ENCODE results near the gene SCYGR2. TPM values are rescaled to one million over a fixed set of nuclear protein-coding genes. Genes with fewer than 3 reads are reported as not detected.
A peak's percentile ranks its signal among the peaks of the same experiment; 100 is the strongest.

The SCYGR2 gene
- total RNA-seq, 1 experiment from 2014 or later: not detected

GRCh38 chr2:227632827-227633226 is 34.1 kb downstream of the SCYGR2 start:
- intact Hi-C loops (cut with micrococcal nuclease): no loop called here
- ATAC-seq (no peak), DNase-seq (peak; percentile 19)
- Histone ChIP-seq H4K20me1 (ENCODE audit: low read length) (no peaks in the 10 kb centered on the region), H3K4me2 (ENCODE audit: low read length) (no peak overlapping the region), H3K27ac (ENCODE audit: low read length) (no peak overlapping the region), H3K4me3 (ENCODE audit: low read length) (no peak overlapping the region), H3K4me1 (ENCODE audit: insufficient read depth, low read length) (no peaks in the 10 kb centered on the region), H3K9me2 (replicated peaks; ENCODE audit: low read length) (no peaks in the 10 kb centered on the region), H3K79me2 (ENCODE audit: low read length) (no peaks in the 10 kb centered on the region), H3K36me3 (ENCODE audit: low read depth, low read length) (no peaks in the 10 kb centered on the region), H3F3A (ENCODE audit: low read length, unreplicated experiment) (no peaks in the 10 kb centered on the region), H3K27me3 (ENCODE audit: low read length) (no peaks in the 10 kb centered on the region), H3K9me3 (ENCODE audit: low read length) (no peaks in the 10 kb centered on the region), H3K9ac (ENCODE audit: low read length) (no peak overlapping the region), H2AFZ (ENCODE audit: low read length) (no peak overlapping the region)
- TF ChIP-seq, protein P1, sequence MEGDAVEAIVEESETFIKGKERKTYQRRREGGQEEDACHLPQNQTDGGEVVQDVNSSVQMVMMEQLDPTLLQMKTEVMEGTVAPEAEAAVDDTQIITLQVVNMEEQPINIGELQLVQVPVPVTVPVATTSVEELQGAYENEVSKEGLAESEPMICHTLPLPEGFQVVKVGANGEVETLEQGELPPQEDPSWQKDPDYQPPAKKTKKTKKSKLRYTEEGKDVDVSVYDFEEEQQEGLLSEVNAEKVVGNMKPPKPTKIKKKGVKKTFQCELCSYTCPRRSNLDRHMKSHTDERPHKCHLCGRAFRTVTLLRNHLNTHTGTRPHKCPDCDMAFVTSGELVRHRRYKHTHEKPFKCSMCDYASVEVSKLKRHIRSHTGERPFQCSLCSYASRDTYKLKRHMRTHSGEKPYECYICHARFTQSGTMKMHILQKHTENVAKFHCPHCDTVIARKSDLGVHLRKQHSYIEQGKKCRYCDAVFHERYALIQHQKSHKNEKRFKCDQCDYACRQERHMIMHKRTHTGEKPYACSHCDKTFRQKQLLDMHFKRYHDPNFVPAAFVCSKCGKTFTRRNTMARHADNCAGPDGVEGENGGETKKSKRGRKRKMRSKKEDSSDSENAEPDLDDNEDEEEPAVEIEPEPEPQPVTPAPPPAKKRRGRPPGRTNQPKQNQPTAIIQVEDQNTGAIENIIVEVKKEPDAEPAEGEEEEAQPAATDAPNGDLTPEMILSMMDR (conservative IDR thresholded peaks at IDR 0.05; ENCODE audit: low read depth, low read length): no peak
- TF ChIP-seq EZH2phosphoT487 (IDR thresholded peaks at IDR 0.05; ENCODE audit: borderline replicate concordance, low read length) (no peak), EZH2 (IDR thresholded peaks at IDR 0.05; ENCODE audit: low read length, unreplicated experiment) (no peak)
- CTCF ChIA-PET: no interaction called here
- no TSS peak for BruUV-seq (replicated peaks)
- POLR2A ChIA-PET (ENCODE audit: unreplicated experiment): no interaction called here

GRCh38 chr2:227634201-227634600 is 35.5 kb downstream of the SCYGR2 start:
- H3K4me2 ChIP-seq (ENCODE audit: low read length): no peak overlapping the region
- no peak overlapping the region for H3K9ac ChIP-seq (ENCODE audit: low read length)
- no peaks in the 10 kb centered on the region for H4K20me1 ChIP-seq (ENCODE audit: low read length)
- ATAC-seq (no peak), DNase-seq (no peak)
- H3K9me3 ChIP-seq (ENCODE audit: low read length): no peaks in the 10 kb centered on the region
- TF ChIP-seq EZH2phosphoT487 (IDR thresholded peaks at IDR 0.05; ENCODE audit: borderline replicate concordance, low read length) (no peak), EZH2 (IDR thresholded peaks at IDR 0.05; ENCODE audit: low read length, unreplicated experiment) (no peak)
- TF ChIP-seq, protein P1 (conservative IDR thresholded peaks at IDR 0.05; ENCODE audit: low read depth, low read length): no peak
- no peaks in the 10 kb centered on the region for H3K79me2 ChIP-seq (ENCODE audit: low read length)
- H2AFZ ChIP-seq (ENCODE audit: low read length): no peak overlapping the region
- H3K27ac ChIP-seq (ENCODE audit: low read length): no peak overlapping the region
- intact Hi-C loops (cut with micrococcal nuclease): no loop called here
- BruUV-seq (replicated peaks): no TSS peak
- no peaks in the 10 kb centered on the region for H3K9me2 ChIP-seq (replicated peaks; ENCODE audit: low read length)
- H3K4me3 ChIP-seq (ENCODE audit: low read length): no peak overlapping the region
- H3K36me3 ChIP-seq (ENCODE audit: low read depth, low read length): no peaks in the 10 kb centered on the region
- ChIA-PET CTCF (no interaction called here), POLR2A (ENCODE audit: unreplicated experiment) (no interaction called here)
- no peaks in the 10 kb centered on the region for H3K27me3 ChIP-seq (ENCODE audit: low read length)
- no peaks in the 10 kb centered on the region for H3F3A ChIP-seq (ENCODE audit: low read length, unreplicated experiment)
- H3K4me1 ChIP-seq (ENCODE audit: insufficient read depth, low read length): no peaks in the 10 kb centered on the region

GRCh38 chr2:227642656-227643055 is 44.0 kb downstream of the SCYGR2 start:
- intact Hi-C loops (cut with micrococcal nuclease): no loop called here
- Histone ChIP-seq H3F3A (ENCODE audit: low read length, unreplicated experiment) (no peaks in the 10 kb centered on the region), H3K27me3 (ENCODE audit: low read length) (no peaks in the 10 kb centered on the region), H2AFZ (ENCODE audit: low read length) (no peak overlapping the region), H3K27ac (ENCODE audit: low read length) (no peak overlapping the region), H3K36me3 (ENCODE audit: low read depth, low read length) (no peaks in the 10 kb centered on the region), H3K4me3 (ENCODE audit: low read length) (no peak overlapping the region), H3K4me2 (ENCODE audit: low read length) (no peak overlapping the region), H3K9me2 (replicated peaks; ENCODE audit: low read length) (no peaks in the 10 kb centered on the region), H3K9me3 (ENCODE audit: low read length) (no peaks in the 10 kb centered on the region), H3K4me1 (ENCODE audit: insufficient read depth, low read length) (no peaks in the 10 kb centered on the region), H4K20me1 (ENCODE audit: low read length) (no peaks in the 10 kb centered on the region), H3K9ac (ENCODE audit: low read length) (no peak overlapping the region), H3K79me2 (ENCODE audit: low read length) (no peaks in the 10 kb centered on the region)
- ATAC-seq: no peak
- POLR2A ChIA-PET (ENCODE audit: unreplicated experiment): no interaction called here
- BruUV-seq (replicated peaks): no TSS peak
- TF ChIP-seq EZH2 (IDR thresholded peaks at IDR 0.05; ENCODE audit: low read length, unreplicated experiment) (no peak), EZH2phosphoT487 (IDR thresholded peaks at IDR 0.05; ENCODE audit: borderline replicate concordance, low read length) (no peak)
- TF ChIP-seq, protein P1 (conservative IDR thresholded peaks at IDR 0.05; ENCODE audit: low read depth, low read length): no peak
- CTCF ChIA-PET: no interaction called here
- DNase-seq: no peak
